CD4-positive, alpha-beta T cell treated with Interleukin-12 subunit alpha and Interleukin-12 subunit beta, for 1 hour (primary cell): ENCODE measurements around the gene PRKCH.
"Not testable (repeated sequence)": the region's sequence is repeated elsewhere in the genome, so short reads cannot be mapped to it uniquely, and the experiment has no call there.

Experiments
- DNase-seq: peaks from one replicate; pipeline ENCODE4 v3.0.0-alpha.2; 2020

The PRKCH gene

DNA sequence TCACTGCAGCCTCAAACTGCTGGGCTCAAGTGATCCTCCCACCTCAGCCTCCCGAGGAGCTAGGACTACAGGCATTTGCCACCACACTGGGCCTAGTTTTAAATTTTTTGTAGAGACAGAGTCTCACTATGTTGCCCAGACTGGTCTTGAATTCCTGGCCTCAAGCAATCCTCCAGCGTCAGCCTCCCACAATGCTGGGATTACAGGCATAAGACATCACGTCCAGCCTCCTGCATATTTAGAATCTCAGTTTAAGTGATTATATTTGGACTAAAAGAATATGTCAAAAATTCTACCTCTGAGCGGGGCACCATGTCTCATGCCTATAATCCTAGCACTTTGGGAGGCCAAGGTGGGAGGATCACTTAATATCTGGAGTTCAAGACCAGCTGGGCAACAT is 12.7 kb upstream of the PRKCH start:
- not testable (repeated sequence) for DNase-seq

DNA sequence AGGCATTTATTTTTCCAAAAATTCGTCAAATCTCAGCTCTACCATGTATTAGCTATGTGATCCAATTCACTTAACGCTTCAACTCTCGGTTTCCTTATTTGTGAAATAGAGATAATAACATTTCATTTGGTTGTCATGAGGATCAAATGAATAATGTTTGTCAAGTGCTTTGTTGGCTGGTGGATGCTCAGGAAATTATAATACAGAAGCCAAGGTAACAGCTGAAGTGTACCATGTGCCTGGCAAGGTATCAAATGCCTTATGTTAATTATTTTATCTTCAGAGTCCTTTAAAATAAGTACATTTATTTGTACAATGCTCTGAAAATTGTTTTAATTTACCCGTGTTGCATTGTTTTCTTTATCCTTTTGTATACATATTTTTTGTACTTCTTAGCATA is 6.1 kb upstream of the PRKCH start:
- DNase-seq, result no peak

DNA sequence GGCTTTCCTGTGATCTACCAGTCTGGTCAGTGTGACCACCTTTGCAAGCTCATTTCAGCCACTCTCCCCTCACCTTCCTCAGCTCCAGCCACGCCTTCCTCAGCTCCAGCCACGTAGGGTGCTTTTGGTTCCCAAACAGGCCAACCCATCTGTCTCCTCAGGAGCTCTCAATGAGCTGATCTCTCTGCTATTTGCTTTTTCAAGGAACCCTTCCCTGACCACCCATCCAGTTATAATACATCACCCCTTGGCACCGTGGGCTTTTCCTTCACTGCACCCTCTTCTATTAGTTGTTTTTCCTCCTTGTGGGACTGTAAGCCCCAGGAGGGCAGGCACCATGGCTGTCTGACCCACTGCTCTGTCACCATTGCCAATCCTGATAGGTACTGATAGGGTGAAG is 2.3 kb upstream of the PRKCH start:
- no peak for DNase-seq

DNA sequence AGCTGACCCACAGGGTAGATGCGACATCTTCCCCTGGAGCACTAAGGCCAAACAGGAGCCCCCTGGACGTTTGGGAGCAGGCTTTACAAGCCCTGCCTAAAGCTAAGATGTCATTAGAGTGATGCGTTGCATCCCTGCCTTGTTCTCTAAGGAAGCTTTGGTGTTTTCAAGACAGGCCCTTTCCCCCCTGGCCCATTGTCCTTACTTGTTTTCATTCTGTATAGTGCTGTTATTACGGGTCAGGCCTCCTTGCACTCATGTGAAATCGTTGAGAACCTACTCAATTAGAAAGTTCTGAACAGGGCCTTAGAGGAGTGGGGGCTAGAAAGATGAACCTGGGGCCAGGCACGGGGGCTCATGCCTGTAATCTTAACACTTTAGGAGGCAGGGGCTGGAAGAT is 1.7 kb upstream of the PRKCH start:
- no peak for DNase-seq

DNA sequence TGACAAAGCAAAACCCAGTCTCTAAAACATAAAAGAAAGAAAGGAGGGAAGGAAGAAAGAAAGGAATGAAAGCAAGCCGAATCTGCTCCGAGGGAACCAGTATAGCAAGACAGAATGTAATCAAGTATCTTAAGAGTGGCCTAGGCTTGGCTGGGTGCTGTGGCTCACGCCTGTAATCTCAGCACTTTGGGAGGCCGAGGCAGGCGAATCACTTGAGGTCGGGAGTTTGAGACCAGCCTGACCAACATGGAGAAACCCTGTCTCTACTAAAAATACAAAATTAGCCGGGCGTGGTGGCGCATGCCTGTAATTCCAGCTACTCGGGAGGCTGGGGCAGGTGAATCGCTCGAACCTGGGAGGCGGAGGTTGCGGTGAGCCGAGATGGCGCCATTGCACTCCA is 1.2 kb upstream of the PRKCH start:
- DNase-seq, result not testable (repeated sequence)

DNA sequence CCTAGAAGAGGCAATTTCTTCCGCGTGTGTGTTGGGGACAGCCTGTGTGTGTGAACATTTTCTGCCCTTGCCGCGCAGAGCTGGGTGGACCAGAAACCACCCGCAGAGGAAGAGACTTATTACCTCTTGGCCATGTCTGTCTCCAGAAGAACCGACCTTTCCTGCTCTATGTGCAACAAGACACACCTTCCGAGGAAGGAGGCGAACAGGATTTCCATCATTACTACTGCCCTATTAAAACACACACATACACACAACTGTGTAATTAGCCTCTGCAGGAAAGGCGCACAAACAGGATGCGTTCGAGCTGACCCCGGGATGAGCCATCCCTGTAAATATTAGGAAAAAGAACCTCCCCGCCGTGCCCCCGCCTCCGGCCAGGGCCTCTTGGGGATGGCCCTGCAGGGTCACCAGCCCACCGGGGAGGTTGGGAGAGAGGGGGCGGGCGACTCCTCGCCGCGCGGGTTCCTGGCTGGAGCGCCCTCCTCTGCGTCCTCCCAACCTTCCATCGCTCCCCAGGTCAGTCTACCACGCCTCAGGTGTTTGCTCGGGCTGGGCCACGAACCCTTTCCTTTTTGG is 484 bp upstream of the PRKCH start:
- DNase-seq, result no peak

DNA sequence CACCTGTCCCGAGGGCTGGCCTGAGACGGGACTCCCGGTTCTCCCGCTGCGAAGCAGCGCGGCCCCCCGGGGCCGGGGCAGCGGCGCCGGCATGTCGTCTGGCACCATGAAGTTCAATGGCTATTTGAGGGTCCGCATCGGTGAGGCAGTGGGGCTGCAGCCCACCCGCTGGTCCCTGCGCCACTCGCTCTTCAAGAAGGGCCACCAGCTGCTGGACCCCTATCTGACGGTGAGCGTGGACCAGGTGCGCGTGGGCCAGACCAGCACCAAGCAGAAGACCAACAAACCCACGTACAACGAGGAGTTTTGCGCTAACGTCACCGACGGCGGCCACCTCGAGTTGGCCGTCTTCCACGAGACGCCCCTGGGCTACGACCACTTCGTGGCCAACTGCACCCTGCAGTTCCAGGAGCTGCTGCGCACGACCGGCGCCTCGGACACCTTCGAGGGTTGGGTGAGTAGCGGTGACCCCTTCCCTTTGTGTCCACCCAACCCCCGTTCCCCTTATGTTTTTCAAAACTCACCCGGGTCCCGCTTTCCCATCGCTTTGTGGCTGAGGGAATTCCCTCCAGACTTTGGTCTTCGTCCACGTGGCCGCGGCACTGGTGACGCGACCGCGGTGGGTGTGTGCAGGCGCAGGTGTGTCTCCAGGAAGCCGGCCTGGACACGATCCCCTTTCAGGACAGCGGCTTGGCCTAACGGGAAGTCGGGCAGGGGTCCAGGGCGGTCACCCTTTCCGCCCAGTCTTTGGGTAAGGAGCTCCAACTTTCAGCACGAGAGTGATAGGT is 826 bp downstream of the PRKCH start:
- DNase-seq, result peak; percentile 57

DNA sequence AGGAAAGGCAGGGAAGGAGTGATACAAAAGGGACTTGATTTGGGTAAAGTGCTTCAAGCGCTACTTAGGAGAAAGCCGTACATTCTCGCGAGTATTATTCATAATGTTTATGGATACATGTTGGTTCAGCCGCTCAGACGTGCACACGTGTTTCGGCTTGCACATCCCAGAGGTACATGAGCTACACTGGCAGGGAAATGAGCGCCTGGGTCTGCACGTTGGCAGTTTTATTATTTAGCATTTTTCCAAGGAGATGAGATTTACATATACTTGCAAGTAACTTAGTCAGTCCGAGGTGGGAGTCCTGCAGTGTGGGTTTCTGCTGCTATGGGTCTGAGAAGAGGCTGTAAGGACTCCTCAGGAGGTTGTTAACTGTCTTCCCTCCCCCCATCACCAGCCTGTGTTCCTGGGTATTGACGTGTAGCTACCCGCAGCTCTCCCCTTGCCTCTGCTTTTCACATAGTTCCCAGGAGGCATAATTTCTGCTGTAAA is 1.5 kb downstream of the PRKCH start:
- DNase-seq, result peak; percentile 62

DNA sequence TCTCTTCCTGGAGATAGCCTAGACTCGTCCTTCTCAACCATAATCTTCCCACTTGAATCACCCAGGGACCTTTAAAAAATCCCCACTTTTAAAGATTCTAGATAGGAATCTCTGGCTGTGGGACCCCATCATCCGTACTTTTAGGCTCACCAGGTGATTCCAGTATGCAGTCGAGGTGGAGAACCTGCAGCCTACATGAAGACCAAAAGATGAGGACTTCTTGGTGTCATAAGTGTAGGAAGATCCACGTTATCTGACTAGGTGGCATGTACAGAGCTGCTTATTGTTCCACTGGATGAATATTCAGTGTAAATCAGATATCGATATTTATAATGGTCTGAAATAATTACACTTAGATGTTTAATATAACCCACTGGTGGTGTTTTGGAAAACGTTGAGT is 2.6 kb downstream of the PRKCH start:
- DNase-seq, result peak; percentile 24

DNA sequence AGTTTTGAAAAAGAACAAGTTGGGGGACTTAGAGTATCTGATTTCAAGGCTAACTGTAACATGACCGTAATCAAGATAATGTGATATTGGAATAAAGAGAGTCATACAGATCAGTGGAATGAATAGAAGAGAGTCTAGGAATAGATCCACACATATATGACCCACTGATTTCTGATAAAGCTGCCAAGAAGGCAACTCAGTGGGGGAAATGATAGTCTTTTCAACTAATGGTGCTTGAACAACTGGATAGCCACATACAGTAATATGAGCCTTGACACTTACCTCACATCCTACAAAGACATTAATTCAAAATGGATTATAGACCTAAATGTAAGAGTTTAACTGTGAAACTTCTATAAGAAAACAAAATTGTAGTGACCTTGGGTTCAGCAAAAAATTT is 3.8 kb downstream of the PRKCH start:
- DNase-seq, result no peak

DNA sequence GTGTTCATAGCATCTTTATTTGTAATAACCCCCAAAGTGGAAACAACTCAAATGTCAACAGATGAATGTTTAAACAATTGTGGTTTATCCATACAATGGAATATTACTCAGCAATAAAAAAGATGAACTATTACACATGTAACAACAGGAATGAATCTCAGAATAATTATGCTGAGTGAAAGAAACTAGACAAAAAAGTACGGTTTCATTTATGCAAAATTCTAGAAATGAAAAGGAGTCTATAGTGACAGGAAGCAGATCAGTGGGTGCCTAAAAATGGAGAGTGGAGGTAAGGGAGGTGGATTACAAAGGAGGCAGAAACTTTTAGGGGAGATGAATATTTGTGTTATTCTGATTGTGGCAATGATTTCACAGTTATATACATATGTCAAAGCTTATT is 4.8 kb downstream of the PRKCH start:
- peak; percentile 37 for DNase-seq

DNA sequence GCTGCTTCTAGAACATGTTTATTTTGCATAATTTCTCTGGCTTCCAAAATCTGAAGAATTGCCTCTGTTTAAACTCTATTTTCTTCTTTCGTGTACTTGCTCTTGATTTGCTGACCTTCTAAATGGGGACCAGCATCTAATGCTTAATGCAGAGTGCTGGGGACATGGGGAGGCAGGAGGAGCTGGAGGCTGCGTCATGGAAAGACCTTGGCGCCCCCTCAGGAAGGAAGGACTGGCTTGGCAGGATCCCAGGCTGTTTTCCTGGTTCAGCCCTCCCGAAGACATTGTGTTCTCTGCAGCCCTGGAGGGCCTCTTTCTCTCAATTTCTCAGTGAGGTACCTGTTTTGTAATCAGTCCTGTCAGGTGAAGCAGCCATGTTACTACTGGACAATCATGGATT is 5.5 kb downstream of the PRKCH start:
- DNase-seq, result peak; percentile 33

DNA sequence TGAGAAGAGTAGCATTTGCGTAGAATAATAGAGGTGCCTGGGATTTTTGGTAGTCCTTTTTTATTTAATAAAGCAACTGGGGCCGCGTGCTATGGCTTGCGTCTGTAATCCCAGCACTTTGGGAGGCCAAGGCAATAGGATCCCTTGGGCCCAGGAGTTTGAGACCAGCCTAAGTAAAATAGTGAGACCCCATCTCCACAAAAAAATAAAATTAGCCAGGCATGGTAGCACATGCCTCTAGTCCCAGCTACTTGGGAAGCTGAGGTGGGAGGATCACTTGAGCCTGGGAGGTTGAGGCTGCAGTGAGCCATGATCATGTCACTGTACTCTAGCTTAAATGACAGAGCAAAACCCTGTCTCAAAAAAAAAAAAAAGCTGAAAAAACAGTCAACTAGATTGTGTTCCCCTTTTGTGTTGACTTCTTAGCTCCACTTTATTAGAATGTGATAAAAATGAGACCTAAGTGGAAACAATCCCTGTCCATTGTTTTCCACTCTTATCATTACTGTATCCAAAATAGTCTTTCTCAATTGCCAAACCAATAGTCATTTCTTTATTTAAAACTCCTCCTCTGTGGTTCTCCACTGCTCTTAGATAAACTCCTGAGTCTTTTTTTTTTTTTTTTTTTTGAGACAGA is 7.4 kb downstream of the PRKCH start:
- DNase-seq, result no peak

DNA sequence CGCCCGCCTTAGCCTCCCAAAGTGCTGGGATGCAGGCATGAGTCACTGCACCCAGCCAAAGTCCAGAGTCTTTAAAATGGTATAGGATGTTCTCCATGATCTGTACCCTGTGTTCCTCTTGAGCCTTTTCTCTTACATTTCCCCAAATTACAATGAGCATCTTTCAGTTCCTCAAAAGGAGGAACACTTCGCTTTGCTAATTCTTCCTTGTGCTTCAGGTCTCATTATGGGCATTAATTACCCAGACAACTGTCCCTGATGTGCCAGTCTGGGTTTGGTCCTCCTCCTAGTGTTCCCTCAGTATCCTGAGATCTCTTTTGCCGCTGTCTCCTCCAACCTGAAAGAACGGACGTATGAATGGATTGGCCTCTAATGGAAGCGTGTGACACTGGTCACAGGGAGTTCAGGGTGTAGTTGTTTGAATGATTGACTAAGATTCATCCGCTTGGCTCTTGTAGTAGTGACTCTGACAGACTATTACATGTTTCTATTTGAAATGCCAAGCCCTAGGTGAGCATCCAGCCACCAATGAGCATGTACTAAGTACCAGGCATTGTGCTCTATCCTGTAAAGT is 8.2 kb downstream of the PRKCH start:
- DNase-seq, result peak; percentile 32

DNA sequence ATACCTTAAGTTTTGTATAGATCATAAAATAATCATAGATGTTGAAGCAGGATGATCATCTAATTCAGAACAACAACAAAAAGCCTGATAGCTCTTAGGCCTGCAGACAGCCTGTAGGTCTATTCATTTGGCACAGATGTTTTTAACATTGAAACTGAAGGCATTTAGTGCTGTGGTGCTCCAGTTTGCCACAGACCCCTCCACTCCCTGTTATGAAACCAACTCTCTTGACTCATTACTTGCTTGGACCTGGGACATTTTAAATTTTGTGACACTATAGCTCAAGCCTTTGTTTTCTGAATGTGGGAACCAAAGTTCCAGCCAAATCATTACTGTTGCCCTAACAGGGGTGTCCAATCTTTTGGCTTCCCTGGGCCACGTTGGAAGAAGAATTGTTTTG is 9.1 kb downstream of the PRKCH start:
- peak; percentile 51 for DNase-seq

DNA sequence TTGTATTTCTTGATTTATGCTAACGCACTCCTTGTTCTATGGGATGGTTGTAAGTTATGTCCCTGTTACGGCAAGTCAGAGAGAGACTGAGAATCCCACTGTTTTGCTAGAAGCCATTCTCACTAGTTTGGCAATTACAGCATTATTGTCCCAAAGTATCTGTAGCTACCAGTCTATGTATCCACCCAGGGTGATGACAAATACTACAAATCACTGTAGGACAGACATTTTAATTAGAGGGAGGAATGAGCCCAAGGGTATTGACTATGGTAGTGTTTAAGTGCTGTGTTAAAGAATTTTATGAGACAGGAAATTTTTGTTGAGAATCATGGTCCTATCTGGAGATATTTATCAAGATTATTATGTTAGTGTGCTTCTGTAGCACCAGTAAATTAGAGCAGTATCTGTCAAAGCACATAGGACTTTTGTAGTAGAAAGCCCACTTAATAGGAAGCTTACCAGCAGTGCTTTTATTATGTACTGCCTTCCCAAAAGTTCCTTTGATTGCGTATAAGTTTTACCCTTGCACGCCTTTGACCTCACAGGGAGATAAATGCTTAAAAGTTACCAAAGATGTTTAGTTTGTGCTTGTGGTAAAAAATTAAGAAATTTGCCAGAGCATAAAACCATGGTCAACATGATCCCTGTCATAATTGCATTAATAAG is 10.7 kb downstream of the PRKCH start:
- DNase-seq, result peak; percentile 15

DNA sequence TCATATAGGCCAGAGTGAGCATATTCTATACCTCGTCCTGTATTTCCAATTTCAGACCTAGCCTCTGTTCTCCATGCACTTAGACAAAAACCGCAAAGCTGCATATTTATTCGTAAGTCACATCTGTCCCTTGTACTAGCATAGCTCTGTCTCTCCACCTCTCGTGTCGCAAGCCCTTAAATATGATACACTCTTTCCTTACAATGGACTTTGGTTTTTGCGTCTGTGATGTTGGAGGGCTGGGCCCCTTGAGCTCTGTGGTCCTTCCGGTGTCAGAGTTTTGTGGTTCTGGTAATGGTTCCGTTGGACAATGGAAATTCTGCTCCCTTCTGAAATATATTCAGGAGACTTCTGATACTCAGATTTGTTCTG is 11.3 kb downstream of the PRKCH start:
- DNase-seq, result peak; percentile 53

DNA sequence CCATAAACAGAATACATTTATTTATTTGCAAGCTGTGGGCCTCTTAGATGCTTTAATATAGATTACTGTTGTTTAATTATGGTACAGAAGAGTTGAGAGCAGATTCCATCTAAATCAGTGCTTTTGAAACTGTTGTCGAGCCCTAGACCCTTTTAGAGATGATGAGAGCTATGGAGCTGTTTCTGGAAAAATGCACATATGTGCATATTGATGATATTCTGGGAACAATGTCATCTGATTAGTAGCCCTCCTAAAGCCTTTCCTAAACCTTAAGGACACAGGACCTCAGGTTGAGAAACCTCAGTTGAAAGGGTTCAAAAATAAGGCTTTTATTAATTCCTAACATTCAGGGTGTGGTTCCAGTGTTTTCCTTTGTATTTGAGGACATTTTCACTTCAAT is 11.7 kb downstream of the PRKCH start:
- no peak for DNase-seq

DNA sequence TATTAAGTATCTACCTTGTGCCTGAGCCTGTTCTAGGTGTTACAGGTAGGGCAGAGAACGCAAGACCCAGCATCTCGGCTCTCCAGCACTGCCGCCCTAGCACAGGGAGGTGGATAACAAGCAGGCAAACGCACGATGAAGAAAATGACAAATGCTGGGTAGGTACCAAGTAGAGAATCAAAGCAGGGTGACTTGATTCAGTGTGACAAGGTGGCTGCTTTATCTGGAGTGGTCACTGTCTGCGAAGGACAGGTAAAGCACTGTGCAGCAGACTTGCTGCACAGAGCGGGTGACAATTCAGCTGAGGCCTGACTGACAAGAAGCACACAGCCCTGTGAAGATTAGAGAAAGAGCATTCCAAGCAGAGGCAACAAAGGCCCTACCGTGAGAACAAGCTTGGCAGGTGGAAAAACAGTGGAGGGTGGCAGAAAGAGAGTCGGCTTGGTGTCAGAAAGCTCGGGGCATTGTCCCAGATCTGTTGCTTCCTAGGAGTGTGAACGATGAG is 12.9 kb downstream of the PRKCH start:
- DNase-seq, result peak; percentile 55

DNA sequence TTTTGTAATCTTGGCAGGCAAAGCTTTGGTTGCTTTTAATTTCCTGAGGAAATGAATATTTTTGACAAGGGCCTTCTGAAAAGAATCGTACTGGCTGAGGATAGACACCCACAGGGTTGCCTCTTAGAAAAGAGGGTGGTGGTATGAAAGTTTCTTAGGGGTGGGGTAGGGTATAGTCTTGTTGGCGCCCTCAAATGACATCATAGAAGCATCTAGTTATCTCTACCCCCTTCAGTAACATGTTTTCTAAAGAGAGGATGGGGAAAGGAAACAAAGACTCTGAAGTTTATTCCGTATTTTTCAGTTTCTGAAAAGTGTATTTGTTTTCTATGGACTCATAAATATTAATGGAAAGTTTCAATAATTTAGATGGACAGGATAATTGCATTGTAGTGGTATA is 13.7 kb downstream of the PRKCH start:
- DNase-seq, result peak; percentile 62

DNA sequence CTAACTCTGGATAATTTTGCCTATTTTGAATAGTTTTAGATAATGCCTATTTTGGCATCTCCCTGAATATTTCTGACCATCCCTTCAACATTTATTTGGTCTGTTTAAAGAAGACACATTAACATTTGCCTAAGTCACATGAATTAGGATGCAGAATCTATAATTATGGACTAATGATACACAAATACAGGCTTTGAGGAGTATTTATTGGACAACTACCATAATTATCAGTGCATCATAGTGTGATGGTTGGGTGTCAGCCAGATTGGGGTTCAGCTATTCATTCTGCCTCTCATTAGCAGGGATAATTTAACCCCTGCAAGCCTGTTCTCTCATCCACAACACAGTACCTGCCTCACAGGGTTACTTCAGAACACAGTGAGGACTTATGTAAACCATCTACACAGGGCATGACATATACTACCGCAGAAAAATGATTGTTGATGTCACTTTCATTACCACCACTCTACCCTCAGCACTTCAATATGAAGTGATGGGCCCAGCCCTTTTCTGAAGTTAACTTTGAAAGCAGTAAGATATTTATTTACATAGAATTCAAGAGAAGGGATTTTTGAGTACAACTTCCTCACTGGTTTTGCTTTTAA is 14.4 kb downstream of the PRKCH start:
- peak; percentile 76 for DNase-seq

DNA sequence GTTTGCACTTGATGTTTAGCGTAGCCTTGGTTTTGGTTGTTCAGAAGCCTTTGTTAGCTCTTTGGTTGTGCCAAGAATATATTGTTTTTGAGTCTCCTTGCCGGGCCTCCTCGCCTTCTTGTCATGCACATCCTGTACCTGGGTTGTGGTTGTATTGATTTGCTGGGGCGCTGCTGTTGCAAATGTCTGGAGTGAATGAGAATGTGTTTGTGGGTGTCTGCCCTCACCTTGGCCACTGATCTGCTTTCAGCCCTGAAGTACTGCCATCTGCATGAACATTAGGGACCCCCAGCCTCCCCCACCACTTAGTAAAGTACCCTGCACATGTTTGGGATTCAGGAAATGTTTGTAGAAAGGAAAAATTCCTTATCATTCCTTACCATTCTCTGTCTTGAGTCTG is 16.5 kb downstream of the PRKCH start:
- DNase-seq, result peak; percentile 90

DNA sequence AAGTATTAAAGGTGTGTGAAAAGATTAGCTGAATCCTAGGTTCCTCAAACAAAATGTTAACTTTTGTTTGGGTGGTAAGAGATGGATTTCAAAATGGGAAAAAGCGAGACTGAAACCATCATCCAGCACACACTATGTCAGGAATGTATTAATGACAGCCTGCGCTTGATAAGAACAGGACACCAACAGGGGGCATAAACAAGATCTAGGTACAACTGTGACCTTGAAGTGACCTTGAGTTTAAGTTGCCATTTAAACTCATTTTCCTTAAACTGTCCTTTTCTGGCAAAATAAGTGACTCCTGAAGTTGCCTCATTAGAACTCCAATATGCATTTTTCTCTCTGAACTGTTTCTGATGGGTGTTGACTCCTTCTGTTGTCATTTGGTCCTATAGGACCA is 17.1 kb downstream of the PRKCH start:
- no peak for DNase-seq
